Activated CD4-positive, alpha-beta T cell treated with anti-CD3 and anti-CD28 coated beads, Interleukin-2, amount 50 U/mL, for 24 hours (primary cell): ENCODE data around the gene RFC1.
"Not testable (repeated sequence)": the region's sequence is repeated elsewhere in the genome, so short reads cannot be mapped to it uniquely, and the experiment has no call there.

Experiments used
- DNase-seq, 2 donors: peaks; one replicate each; pipeline ENCODE4 v3.0.0-alpha.2; 2020; ENCODE audit warnings: low read depth in 1 of 2, low spot score in 1 of 2

The RFC1 gene

GRCh38 chr4:39365830-39366771, at the start of gene RFC1:
TSS of gene RFC1 (minus strand) at chr4:39366362. CDS start at chr4:39366241, 121 bp downstream.
- DNase-seq, result peak; percentile 91 to 96

GRCh38 chr4:39415678-39416283, 49.6 kb upstream of the RFC1 start:
- no peak for DNase-seq

- DNase-seq, result not testable (repeated sequence)
Measured at GRCh38 chr4:39411561-39411960, 45.4 kb upstream of the RFC1 start.

GRCh38 chr4:39410415-39410814, 44.3 kb upstream of the RFC1 start:
- DNase-seq, result no peak

GRCh38 chr4:39407584-39407885, 41.4 kb upstream of the RFC1 start:
- no peak for DNase-seq

- DNase-seq, result no peak
Measured at GRCh38 chr4:39406763-39407583, 40.8 kb upstream of the RFC1 start, which contains the start of gene KLB. TSS of gene KLB (plus strand) at chr4:39406930. CDS start at chr4:39406950, 20 bp downstream.

- DNase-seq, result not testable (repeated sequence)
Measured at GRCh38 chr4:39401640-39402039, 35.5 kb upstream of the RFC1 start.

- no peak for DNase-seq
Measured at GRCh38 chr4:39394706-39395105, 28.5 kb upstream of the RFC1 start.

- no peak for DNase-seq
Measured at GRCh38 chr4:39390603-39391002, 24.4 kb upstream of the RFC1 start.

GRCh38 chr4:39384563-39384962, 18.4 kb upstream of the RFC1 start:
- no peak for DNase-seq

- DNase-seq, result no peak
Measured at GRCh38 chr4:39383690-39384089, 17.5 kb upstream of the RFC1 start.

GRCh38 chr4:39375478-39375877, 9.3 kb upstream of the RFC1 start:
- DNase-seq, result no peak

GRCh38 chr4:39371209-39371608, 5.0 kb upstream of the RFC1 start:
- DNase-seq, result not testable (repeated sequence)

- DNase-seq, result no peak
Measured at GRCh38 chr4:39369301-39369700, 3.1 kb upstream of the RFC1 start.

GRCh38 chr4:39367166-39367565, 1.0 kb upstream of the RFC1 start:
- no peak for DNase-seq

GRCh38 chr4:39365360-39365759, 802 bp downstream of the RFC1 start:
- no peak for DNase-seq

- DNase-seq, result no peak
Measured at GRCh38 chr4:39363773-39364393, 2.3 kb downstream of the RFC1 start.

- no peak for DNase-seq
Measured at GRCh38 chr4:39362827-39363226, 3.3 kb downstream of the RFC1 start.

- not testable (repeated sequence) for DNase-seq
Measured at GRCh38 chr4:39360611-39361010, 5.6 kb downstream of the RFC1 start.

GRCh38 chr4:39357002-39357401, 9.2 kb downstream of the RFC1 start:
- DNase-seq, result no peak

GRCh38 chr4:39354254-39354552, 12.0 kb downstream of the RFC1 start:
- DNase-seq, result no peak
